HEK293 (cell line): ENCODE data around the gene RHOT2.

ENCODE experiments used
- BCL11B ChIP-seq: fragments of 450-650 bp; formaldehyde crosslinking; IDR thresholded peaks from 2 replicates; pipeline ENCODE4 v1.5.1; 2016; ENCODE audit warnings: low read depth, missing biosample characterization, missing genetic modification characterization
- KLF10 ChIP-seq: fragments of 450-650 bp; IDR thresholded peaks from 2 replicates; pipeline ENCODE4 v1.5.1; 2018; ENCODE audit warnings: missing biosample characterization, mild to moderate bottlenecking, missing genetic modification characterization
- KLF9 ChIP-seq: fragments of 450-650 bp; formaldehyde crosslinking; IDR thresholded peaks from 2 replicates; pipeline ENCODE4 v1.5.1; 2016; ENCODE audit warnings: missing biosample characterization, missing genetic modification characterization, low read depth
- MYNN ChIP-seq: fragments of 450-650 bp; formaldehyde crosslinking; IDR thresholded peaks from 2 replicates; pipeline ENCODE4 v1.5.1; 2016; ENCODE audit warnings: missing biosample characterization, missing genetic modification characterization, borderline replicate concordance
- SP3 ChIP-seq: fragments of 450-650 bp; formaldehyde crosslinking; IDR thresholded peaks from 2 replicates; pipeline ENCODE4 v1.5.1; 2016; ENCODE audit warnings: missing biosample characterization, missing genetic modification characterization
- SP7 ChIP-seq: fragments of 450-650 bp; formaldehyde crosslinking; IDR thresholded peaks from 2 replicates; pipeline ENCODE4 v1.5.1; 2016; ENCODE audit warnings: missing biosample characterization, missing genetic modification characterization
- WT1 ChIP-seq: fragments of 450-650 bp; formaldehyde crosslinking; IDR thresholded peaks from 2 replicates; pipeline ENCODE4 v1.5.1; 2016; ENCODE audit warnings: missing biosample characterization, missing genetic modification characterization
- ZBTB20 ChIP-seq: fragments of 450-650 bp; formaldehyde crosslinking; IDR thresholded peaks from 2 replicates; pipeline ENCODE4 v1.5.1; 2016; ENCODE audit warnings: missing biosample characterization, missing genetic modification characterization
- ZBTB48 ChIP-seq: fragments of 450-650 bp; formaldehyde crosslinking; IDR thresholded peaks from 2 replicates; pipeline ENCODE4 v1.5.1; 2016; ENCODE audit warnings: missing biosample characterization, missing genetic modification characterization
- ZBTB8A ChIP-seq: fragments of 450-650 bp; formaldehyde crosslinking; IDR thresholded peaks from 2 replicates; pipeline ENCODE4 v1.5.1; 2016; ENCODE audit warnings: missing biosample characterization, missing genetic modification characterization
- ZNF114 ChIP-seq: fragments of 450-650 bp; formaldehyde crosslinking; IDR thresholded peaks from 2 replicates; pipeline ENCODE4 v1.5.0; 2017; ENCODE audit warnings: missing biosample characterization, missing genetic modification characterization
- ZNF311 ChIP-seq: fragments of 450-650 bp; formaldehyde crosslinking; IDR thresholded peaks from 2 replicates; pipeline ENCODE4 v1.5.1; 2017; ENCODE audit warnings: missing biosample characterization, missing genetic modification characterization, borderline replicate concordance
- ZNF335 ChIP-seq: fragments of 450-650 bp; formaldehyde crosslinking; conservative IDR thresholded peaks from 2 replicates; pipeline ENCODE4 v1.5.1; 2016; ENCODE audit warnings: missing biosample characterization, missing genetic modification characterization
- ZNF394 ChIP-seq: fragments of 450-650 bp; formaldehyde crosslinking; IDR thresholded peaks from 2 replicates; pipeline ENCODE4 v1.5.1; 2016; ENCODE audit warnings: missing biosample characterization, missing genetic modification characterization, mild to moderate bottlenecking, moderate library complexity, borderline replicate concordance
- ZNF416 ChIP-seq: fragments of 450-650 bp; formaldehyde crosslinking; IDR thresholded peaks from 2 replicates; pipeline ENCODE4 v1.5.1; 2016; ENCODE audit warnings: missing biosample characterization, missing genetic modification characterization
- ZNF423 ChIP-seq: fragments of 450-650 bp; formaldehyde crosslinking; IDR thresholded peaks from 2 replicates; pipeline ENCODE4 v1.5.1; 2016; ENCODE audit warnings: missing biosample characterization, missing genetic modification characterization
- ZNF529 ChIP-seq: fragments of 450-650 bp; formaldehyde crosslinking; IDR thresholded peaks from 2 replicates; pipeline ENCODE4 v1.5.1; 2017; ENCODE audit warnings: missing genetic modification characterization, missing biosample characterization; ENCODE audit not compliant: insufficient replicate concordance
- ZNF561 ChIP-seq: fragments of 450-650 bp; IDR thresholded peaks from 2 replicates; pipeline ENCODE4 v1.5.1; 2018; ENCODE audit warnings: missing biosample characterization, missing genetic modification characterization, borderline replicate concordance
- ZNF629 ChIP-seq: fragments of 450-650 bp; formaldehyde crosslinking; IDR thresholded peaks from 2 replicates; pipeline ENCODE4 v1.5.1; 2017; ENCODE audit warnings: missing biosample characterization, missing genetic modification characterization
- ZNF664 ChIP-seq: fragments of 450-650 bp; formaldehyde crosslinking; IDR thresholded peaks from 2 replicates; pipeline ENCODE4 v1.5.1; 2016; ENCODE audit warnings: missing biosample characterization, missing genetic modification characterization
- ZNF677 ChIP-seq: fragments of 450-650 bp; IDR thresholded peaks from 2 replicates; pipeline ENCODE4 v1.5.0; 2018; ENCODE audit warnings: missing biosample characterization, mild to moderate bottlenecking, missing genetic modification characterization, moderate library complexity
- ZNF791 ChIP-seq: fragments of 450-650 bp; formaldehyde crosslinking; IDR thresholded peaks from 2 replicates; pipeline ENCODE4 v1.5.1; 2016; ENCODE audit warnings: missing biosample characterization, missing genetic modification characterization
- ZNF843 ChIP-seq: fragments of 450-650 bp; formaldehyde crosslinking; IDR thresholded peaks from 2 replicates; pipeline ENCODE4 v1.5.1; 2016; ENCODE audit warnings: missing biosample characterization, missing genetic modification characterization
- ZXDB ChIP-seq: fragments of 450-650 bp; formaldehyde crosslinking; IDR thresholded peaks from 2 replicates; pipeline ENCODE4 v1.5.1; 2016; ENCODE audit warnings: missing biosample characterization, missing genetic modification characterization
- TF ChIP-seq, protein P1 (sequence below): fragments of 450-650 bp; formaldehyde crosslinking; conservative IDR thresholded peaks from 2 replicates; pipeline ENCODE4 v1.5.1; 2016; ENCODE audit warnings: low read depth, missing biosample characterization, missing genetic modification characterization
- TF ChIP-seq, protein P2 (sequence below): fragments of 450-650 bp; formaldehyde crosslinking; IDR thresholded peaks from 2 replicates; pipeline ENCODE4 v1.5.1; 2016; ENCODE audit warnings: missing biosample characterization, missing genetic modification characterization
- TF ChIP-seq, protein P3 (sequence below): fragments of 450-650 bp; formaldehyde crosslinking; IDR thresholded peaks from 2 replicates; pipeline ENCODE4 v1.5.1; 2016; ENCODE audit warnings: missing biosample characterization, missing genetic modification characterization
- TF ChIP-seq, protein P4 (sequence below): fragments of 450-650 bp; formaldehyde crosslinking; IDR thresholded peaks from 2 replicates; pipeline ENCODE4 v1.5.1; 2017; ENCODE audit warnings: missing biosample characterization, missing genetic modification characterization
- TF ChIP-seq, protein P5 (sequence below): fragments of 450-650 bp; formaldehyde crosslinking; IDR thresholded peaks from 2 replicates; pipeline ENCODE4 v1.5.1; 2016; ENCODE audit warnings: missing biosample characterization, missing genetic modification characterization
- TF ChIP-seq, protein P6 (sequence below): fragments of 450-650 bp; formaldehyde crosslinking; IDR thresholded peaks from 2 replicates; pipeline ENCODE4 v1.5.1; 2016; ENCODE audit warnings: missing biosample characterization, missing genetic modification characterization

RHOT2 gene

DNA sequence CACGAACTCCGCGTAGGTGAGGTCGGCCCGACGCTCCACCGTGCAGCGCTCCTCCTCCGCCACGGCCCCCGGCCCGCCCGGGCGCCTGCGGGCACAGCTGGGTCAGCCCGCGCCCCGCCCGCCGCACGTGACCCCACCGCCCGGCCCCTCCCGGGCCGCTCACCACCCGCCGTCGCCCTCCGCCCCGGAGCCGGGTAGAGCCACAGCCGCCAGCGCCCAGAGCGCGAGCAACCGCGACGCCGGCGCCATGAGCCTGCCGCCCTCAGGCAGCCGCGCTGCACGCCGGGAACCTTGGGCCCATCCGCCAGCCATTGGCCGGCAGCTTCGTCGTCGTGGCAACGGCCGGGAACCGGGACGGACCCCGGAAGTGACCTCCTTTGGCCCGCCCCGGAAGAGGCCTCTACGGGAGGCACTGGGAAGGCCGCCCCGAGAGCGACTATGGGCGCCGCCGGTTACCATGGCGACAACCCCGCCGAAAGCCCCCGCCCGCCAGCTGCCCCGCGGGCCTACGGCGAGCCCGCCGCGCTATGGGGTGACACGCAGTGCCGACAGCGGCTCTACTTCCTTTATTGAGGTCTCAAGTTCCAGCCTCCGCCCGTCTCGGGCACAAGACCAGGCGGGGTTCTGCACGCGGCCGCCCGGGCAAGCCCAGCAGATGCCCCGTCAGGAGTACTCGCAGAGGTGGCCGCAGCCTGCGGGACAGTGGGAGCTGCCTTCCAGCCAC, 16.3 kb downstream of the RHOT2 start, which contains the start of gene JMJD8 (continued):
- TF ChIP-seq, protein P1, sequence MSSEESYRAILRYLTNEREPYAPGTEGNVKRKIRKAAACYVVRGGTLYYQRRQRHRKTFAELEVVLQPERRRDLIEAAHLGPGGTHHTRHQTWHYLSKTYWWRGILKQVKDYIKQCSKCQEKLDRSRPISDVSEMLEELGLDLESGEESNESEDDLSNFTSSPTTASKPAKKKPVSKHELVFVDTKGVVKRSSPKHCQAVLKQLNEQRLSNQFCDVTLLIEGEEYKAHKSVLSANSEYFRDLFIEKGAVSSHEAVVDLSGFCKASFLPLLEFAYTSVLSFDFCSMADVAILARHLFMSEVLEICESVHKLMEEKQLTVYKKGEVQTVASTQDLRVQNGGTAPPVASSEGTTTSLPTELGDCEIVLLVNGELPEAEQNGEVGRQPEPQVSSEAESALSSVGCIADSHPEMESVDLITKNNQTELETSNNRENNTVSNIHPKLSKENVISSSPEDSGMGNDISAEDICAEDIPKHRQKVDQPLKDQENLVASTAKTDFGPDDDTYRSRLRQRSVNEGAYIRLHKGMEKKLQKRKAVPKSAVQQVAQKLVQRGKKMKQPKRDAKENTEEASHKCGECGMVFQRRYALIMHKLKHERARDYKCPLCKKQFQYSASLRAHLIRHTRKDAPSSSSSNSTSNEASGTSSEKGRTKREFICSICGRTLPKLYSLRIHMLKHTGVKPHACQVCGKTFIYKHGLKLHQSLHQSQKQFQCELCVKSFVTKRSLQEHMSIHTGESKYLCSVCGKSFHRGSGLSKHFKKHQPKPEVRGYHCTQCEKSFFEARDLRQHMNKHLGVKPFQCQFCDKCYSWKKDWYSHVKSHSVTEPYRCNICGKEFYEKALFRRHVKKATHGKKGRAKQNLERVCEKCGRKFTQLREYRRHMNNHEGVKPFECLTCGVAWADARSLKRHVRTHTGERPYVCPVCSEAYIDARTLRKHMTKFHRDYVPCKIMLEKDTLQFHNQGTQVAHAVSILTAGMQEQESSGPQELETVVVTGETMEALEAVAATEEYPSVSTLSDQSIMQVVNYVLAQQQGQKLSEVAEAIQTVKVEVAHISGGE (tag by site-specific recombination): peak; percentile 87
- TF ChIP-seq ZNF677 (tag by site-specific recombination): 0 out of 2 replicates have a peak, but pooled peaks have one; percentile 43
- TF ChIP-seq ZNF335 (tag by site-specific recombination): peak; percentile 79
- TF ChIP-seq ZBTB20 (tag by site-specific recombination): peak; percentile 48; the same call in 1 of the 2 replicates
- peak; percentile 48; the same call in 1 of the 2 replicates for TF ChIP-seq KLF10 (tag by site-specific recombination)
- TF ChIP-seq ZBTB48 (tag by site-specific recombination): 0 out of 2 replicates have a peak, but pooled peaks have one; percentile 3
- TF ChIP-seq, protein P2, sequence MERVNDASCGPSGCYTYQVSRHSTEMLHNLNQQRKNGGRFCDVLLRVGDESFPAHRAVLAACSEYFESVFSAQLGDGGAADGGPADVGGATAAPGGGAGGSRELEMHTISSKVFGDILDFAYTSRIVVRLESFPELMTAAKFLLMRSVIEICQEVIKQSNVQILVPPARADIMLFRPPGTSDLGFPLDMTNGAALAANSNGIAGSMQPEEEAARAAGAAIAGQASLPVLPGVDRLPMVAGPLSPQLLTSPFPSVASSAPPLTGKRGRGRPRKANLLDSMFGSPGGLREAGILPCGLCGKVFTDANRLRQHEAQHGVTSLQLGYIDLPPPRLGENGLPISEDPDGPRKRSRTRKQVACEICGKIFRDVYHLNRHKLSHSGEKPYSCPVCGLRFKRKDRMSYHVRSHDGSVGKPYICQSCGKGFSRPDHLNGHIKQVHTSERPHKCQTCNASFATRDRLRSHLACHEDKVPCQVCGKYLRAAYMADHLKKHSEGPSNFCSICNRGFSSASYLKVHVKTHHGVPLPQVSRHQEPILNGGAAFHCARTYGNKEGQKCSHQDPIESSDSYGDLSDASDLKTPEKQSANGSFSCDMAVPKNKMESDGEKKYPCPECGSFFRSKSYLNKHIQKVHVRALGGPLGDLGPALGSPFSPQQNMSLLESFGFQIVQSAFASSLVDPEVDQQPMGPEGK (tag by site-specific recombination): peak; percentile 81
- TF ChIP-seq ZNF843 (tag by site-specific recombination): peak; percentile 57
- peak; percentile 30 for TF ChIP-seq SP7 (tag by site-specific recombination)
- peak; percentile 89 for TF ChIP-seq SP3 (tag by site-specific recombination)
- TF ChIP-seq ZNF529 (tag by site-specific recombination): no peak
- TF ChIP-seq, protein P3, sequence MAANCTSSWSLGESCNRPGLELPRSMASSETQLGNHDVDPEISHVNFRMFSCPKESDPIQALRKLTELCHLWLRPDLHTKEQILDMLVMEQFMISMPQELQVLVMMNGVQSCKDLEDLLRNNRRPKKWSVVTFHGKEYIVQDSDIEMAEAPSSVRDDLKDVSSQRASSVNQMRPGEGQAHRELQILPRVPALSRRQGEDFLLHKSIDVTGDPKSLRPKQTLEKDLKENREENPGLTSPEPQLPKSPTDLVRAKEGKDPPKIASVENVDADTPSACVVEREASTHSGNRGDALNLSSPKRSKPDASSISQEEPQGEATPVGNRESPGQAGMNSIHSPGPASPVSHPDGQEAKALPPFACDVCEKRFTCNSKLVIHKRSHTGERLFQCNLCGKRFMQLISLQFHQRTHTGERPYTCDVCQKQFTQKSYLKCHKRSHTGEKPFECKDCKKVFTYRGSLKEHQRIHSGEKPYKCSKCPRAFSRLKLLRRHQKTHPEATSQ: peak; percentile 8; the same call in 1 of the 2 replicates
- peak; percentile 79 for TF ChIP-seq BCL11B (tag by site-specific recombination)
- TF ChIP-seq WT1: peak; percentile 45
- TF ChIP-seq, protein P4, sequence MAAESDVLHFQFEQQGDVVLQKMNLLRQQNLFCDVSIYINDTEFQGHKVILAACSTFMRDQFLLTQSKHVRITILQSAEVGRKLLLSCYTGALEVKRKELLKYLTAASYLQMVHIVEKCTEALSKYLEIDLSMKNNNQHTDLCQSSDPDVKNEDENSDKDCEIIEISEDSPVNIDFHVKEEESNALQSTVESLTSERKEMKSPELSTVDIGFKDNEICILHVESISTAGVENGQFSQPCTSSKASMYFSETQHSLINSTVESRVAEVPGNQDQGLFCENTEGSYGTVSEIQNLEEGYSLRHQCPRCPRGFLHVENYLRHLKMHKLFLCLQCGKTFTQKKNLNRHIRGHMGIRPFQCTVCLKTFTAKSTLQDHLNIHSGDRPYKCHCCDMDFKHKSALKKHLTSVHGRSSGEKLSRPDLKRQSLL (tag by site-specific recombination): peak; percentile 92
- TF ChIP-seq ZNF664 (tag by site-specific recombination): no peak
- TF ChIP-seq ZNF416 (tag by site-specific recombination): no peak
- TF ChIP-seq, protein P5, sequence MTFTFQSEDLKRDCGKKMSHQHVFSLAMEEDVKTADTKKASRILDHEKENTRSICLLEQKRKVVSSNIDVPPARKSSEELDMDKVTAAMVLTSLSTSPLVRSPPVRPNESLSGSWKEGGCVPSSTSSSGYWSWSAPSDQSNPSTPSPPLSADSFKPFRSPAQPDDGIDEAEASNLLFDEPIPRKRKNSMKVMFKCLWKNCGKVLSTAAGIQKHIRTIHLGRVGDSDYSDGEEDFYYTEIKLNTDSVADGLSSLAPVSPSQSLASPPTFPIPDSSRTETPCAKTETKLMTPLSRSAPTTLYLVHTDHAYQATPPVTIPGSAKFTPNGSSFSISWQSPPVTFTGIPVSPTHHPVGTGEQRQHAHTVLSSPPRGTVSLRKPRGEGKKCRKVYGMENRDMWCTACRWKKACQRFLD (tag by site-specific recombination): no peak
- TF ChIP-seq ZNF791 (tag by site-specific recombination): no peak
- peak; percentile 79 for TF ChIP-seq ZNF423 (tag by site-specific recombination)
- TF ChIP-seq ZXDB (tag by site-specific recombination): peak; percentile 57
- TF ChIP-seq, protein P6, sequence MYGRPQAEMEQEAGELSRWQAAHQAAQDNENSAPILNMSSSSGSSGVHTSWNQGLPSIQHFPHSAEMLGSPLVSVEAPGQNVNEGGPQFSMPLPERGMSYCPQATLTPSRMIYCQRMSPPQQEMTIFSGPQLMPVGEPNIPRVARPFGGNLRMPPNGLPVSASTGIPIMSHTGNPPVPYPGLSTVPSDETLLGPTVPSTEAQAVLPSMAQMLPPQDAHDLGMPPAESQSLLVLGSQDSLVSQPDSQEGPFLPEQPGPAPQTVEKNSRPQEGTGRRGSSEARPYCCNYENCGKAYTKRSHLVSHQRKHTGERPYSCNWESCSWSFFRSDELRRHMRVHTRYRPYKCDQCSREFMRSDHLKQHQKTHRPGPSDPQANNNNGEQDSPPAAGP (tag by site-specific recombination): peak; percentile 93
- TF ChIP-seq ZNF114 (tag by site-specific recombination): no peak
- no peak for TF ChIP-seq ZNF311 (tag by site-specific recombination)
- peak; percentile 60; the same call in 1 of the 2 replicates for TF ChIP-seq MYNN
- TF ChIP-seq ZNF561 (tag by site-specific recombination): peak; percentile 98
- peak; percentile 13; the same call in 1 of the 2 replicates for TF ChIP-seq KLF9 (tag by site-specific recombination)
- TF ChIP-seq ZNF629 (tag by site-specific recombination): peak; percentile 67
- TF ChIP-seq ZNF394 (tag by site-specific recombination): peak; percentile 38; the same call in 1 of the 2 replicates
- peak; percentile 96 for TF ChIP-seq ZBTB8A (tag by site-specific recombination)
